OCI-LY1 (cell line): ENCODE measurements around the gene MINDY4.

Experiments
- CTCF ChIP-seq: fragments of 200-600 bp; sonication (generic), shearing (Covaris generic); IDR thresholded peaks from 2 replicates; pipeline ENCODE4 v1.5.1; 2017; ENCODE audit warnings: mild to moderate bottlenecking, antibody characterized with exemption, low read length, moderate library complexity, mixed read lengths
- EZH2 ChIP-seq: fragments of 200-600 bp; sonication (generic), shearing (Covaris generic); IDR thresholded peaks from 2 replicates; pipeline ENCODE4 v1.8.0; 2017; ENCODE audit warnings: borderline replicate concordance, mixed run types, mild to moderate bottlenecking, antibody characterized with exemption, low read length, moderate library complexity, mixed read lengths

- TF ChIP-seq CTCF, result no peak
- no peak for TF ChIP-seq EZH2
These were observed 122.8 kb downstream of the MINDY4 start for GRCh38 chr7:30894009-30894408.
